ENCODE data around the gene PRELP.

Gene PRELP

DNA sequence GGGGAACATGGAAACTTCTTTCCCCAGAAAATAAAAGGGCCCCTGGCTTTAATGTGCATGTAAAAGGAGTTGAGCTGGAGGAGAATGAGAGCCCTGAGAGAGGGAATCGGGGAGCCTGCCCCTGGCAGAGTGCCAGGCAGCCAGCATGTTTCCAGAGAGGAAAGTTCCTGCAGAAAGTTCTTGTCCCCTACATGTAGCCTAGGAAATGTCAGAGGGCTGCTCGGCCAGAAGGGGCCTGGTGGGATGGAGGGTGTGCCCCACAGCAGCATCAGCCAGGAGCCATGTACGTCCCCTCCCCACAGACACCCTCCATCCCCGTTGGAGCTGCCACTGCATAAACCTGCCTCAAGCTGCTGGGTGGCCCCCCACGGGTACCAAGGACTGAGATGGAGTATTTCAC is 5.4 kb upstream of the PRELP start:
- no peak for DNase-seq (ENCODE audit: low spot score)
- TF ChIP-seq CTCF (IDR thresholded peaks at IDR 0.05; ENCODE audit: extremely low read depth, insufficient read depth, missing control alignments), result no peak
- in situ Hi-C loops (cut with MboI; ENCODE audit: low pct_unique_long_range_greater_than_20kb, low sequenced_read_pairs, unreplicated experiment), result no loop called here

DNA sequence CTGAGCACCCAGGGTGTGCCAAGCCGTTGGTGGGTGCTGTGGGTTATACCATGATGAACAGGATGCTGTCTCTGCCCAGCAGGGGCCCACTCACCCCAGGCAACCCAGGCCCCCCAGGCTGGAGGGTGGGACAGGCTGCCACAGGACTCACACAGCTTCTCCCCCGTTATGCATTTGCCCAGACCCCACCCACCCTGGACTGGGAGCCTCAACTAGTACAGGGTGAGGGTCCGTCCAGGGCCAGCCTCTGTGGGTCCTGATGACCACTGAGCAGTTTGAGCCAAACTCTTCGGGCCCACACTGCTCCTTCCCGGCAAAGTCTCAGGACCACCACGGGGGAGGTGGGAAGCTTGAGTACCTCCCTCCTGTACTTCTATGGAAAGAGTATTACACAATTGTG is 3.8 kb upstream of the PRELP start:
- TF ChIP-seq CTCF (IDR thresholded peaks at IDR 0.05; ENCODE audit: extremely low read depth, insufficient read depth, missing control alignments), result no peak
- in situ Hi-C loops (cut with MboI; ENCODE audit: low pct_unique_long_range_greater_than_20kb, low sequenced_read_pairs, unreplicated experiment), result no loop called here
- DNase-seq (ENCODE audit: low spot score), result no peak

DNA sequence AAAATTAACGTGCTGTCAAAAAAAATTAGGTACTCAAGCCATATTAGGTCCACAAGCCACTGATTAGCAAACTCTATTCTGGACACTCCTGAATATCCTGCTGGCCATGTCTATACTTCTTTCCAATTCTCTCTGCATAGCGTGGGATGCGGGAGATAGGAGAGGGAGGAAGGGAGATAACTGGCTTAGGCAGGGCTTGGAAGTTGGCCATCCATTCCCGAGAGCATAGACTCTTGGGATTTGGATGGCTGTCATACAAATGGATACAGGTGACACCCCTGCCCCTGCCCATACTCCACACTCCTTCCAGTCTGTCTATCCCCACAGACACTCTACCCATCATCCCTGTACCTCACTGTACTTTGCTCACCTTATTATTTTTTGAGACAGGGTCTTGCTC is 2.3 kb upstream of the PRELP start:
- no peak for TF ChIP-seq CTCF (IDR thresholded peaks at IDR 0.05; ENCODE audit: extremely low read depth, insufficient read depth, missing control alignments)
- DNase-seq (ENCODE audit: low spot score), result no peak
- in situ Hi-C loops (cut with MboI; ENCODE audit: low pct_unique_long_range_greater_than_20kb, low sequenced_read_pairs, unreplicated experiment), result no loop called here

GRCh38 chr1:203473781-203474305 is 1.8 kb upstream of the PRELP start:
- no peak for TF ChIP-seq CTCF (IDR thresholded peaks at IDR 0.05; ENCODE audit: extremely low read depth, insufficient read depth, missing control alignments)
- in situ Hi-C loops (cut with MboI; ENCODE audit: low pct_unique_long_range_greater_than_20kb, low sequenced_read_pairs, unreplicated experiment), result no loop called here
- DNase-seq (ENCODE audit: low spot score), result no peak

DNA sequence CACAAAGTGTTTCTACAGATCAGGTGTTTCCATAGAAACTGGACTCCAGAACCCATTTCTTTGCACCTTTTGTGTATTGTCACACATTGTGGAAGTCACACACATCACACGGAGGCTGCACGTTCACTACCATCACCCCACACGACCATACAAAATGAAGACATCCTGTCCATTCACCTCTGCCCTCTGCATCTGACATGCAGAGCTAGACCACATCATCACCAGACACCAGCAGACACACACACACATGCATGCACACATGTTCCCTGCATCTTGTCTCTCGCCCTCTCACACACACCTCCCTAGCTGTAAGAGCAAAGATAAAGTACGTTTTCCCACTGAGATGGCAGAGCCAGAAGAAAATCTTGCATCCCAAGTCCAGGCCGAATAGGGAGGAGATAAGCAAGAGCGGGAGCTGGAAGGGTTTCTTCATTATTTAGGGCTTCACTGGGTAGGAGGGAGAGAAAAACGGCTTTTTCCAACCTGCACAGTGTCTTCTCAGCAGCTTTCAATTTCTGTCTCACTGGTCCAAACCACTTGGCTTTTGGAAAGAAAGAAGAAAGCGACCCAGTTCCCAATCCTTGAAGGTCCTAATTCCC is 709 bp downstream of the PRELP start:
- DNase-seq (ENCODE audit: low spot score), result no peak
- no peak for TF ChIP-seq CTCF (IDR thresholded peaks at IDR 0.05; ENCODE audit: extremely low read depth, insufficient read depth, missing control alignments)
- in situ Hi-C loops (cut with MboI; ENCODE audit: low pct_unique_long_range_greater_than_20kb, low sequenced_read_pairs, unreplicated experiment), result no loop called here

GRCh38 chr1:203477748-203478147 is 2.1 kb downstream of the PRELP start:
- no peak for TF ChIP-seq CTCF (IDR thresholded peaks at IDR 0.05; ENCODE audit: extremely low read depth, insufficient read depth, missing control alignments)
- peak; percentile 71 for DNase-seq (ENCODE audit: low spot score)
- in situ Hi-C loops (cut with MboI; ENCODE audit: low pct_unique_long_range_greater_than_20kb, low sequenced_read_pairs, unreplicated experiment), result no loop called here
